ENCODE measurements around the gene ZDHHC24.

Gene ZDHHC24

DNA sequence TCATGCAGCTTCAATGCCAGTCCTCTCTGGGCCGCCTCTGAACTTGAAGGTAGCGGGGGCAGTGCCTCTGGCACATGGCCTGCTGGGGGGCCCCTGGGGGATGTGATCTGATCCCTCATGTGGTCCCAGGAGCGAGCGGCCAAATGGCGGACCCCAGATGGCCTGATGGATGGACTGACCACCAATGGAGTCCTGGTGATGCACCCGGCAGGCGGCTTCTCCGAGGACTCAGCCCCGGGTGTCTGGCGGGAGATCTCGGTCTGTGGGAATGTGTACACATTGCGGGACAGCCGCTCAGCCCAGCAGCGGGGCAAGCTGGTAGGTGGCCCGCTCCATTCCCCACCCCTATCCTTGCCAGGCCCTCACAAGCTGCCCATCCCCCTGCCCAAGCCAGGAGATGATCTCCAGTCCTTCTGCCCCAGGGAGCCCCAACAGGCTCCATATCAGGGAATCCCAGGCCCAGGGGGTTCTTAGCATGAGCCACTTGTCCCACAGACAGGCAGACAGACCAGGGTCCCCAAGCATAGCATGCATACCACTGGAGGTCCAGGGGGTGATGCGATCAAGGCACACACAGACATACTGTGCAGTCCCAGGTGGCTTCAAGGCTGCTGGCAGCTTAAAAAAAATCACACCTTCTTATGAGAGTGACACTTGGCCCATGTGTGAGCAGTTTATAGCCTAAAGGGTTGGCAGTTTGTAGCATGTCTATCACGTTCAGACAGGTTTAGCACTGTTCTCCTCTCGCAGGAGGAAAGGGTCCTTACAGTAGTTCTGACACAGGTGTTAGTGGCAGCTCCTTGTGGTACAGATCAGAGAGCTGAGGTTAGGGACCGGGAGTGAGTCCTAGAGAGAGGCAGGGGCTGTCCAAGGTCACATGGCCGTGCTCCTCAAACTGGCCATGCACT lies 72.0 kb downstream of the ZDHHC24 start:
- no peak overlapping the region for H3K4me3 ChIP-seq (replicated peaks; ENCODE audit: low read depth, low read length)
- no peak for DNase-seq (ENCODE audit: low read depth)
- TF ChIP-seq, protein P1, sequence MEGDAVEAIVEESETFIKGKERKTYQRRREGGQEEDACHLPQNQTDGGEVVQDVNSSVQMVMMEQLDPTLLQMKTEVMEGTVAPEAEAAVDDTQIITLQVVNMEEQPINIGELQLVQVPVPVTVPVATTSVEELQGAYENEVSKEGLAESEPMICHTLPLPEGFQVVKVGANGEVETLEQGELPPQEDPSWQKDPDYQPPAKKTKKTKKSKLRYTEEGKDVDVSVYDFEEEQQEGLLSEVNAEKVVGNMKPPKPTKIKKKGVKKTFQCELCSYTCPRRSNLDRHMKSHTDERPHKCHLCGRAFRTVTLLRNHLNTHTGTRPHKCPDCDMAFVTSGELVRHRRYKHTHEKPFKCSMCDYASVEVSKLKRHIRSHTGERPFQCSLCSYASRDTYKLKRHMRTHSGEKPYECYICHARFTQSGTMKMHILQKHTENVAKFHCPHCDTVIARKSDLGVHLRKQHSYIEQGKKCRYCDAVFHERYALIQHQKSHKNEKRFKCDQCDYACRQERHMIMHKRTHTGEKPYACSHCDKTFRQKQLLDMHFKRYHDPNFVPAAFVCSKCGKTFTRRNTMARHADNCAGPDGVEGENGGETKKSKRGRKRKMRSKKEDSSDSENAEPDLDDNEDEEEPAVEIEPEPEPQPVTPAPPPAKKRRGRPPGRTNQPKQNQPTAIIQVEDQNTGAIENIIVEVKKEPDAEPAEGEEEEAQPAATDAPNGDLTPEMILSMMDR (IDR thresholded peaks at IDR 0.05; ENCODE audit: low read length, missing control alignments), result no peak

GRCh38 chr11:66473167-66473566 lies 72.7 kb downstream of the ZDHHC24 start:
- TF ChIP-seq, protein P1 (IDR thresholded peaks at IDR 0.05; ENCODE audit: low read length, missing control alignments), result no peak
- H3K4me3 ChIP-seq (replicated peaks; ENCODE audit: low read depth, low read length), result no peak overlapping the region
- no peak for DNase-seq (ENCODE audit: low read depth)

DNA sequence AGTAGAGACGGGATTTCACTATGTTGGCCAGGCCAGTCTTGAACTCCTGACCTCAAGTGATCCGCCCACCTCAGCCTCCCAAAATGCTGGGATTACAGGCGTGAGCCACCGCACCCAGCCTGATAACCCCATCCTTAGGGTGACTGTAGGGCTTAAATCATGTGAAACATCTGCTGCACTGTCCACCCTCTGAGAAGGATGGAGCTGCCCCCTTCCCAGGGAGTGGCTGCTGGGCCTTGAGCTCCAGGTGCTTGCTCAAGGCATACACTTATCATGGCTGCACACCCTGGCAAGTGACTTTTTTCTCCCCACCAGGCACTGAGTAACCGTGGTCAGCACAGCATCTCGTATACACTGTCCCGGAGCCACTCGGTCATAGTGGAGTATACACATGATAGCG lies 73.8 kb downstream of the ZDHHC24 start:
- H3K4me3 ChIP-seq (replicated peaks; ENCODE audit: low read depth, low read length), result no peak overlapping the region
- no peak for DNase-seq (ENCODE audit: low read depth)
- TF ChIP-seq, protein P1 (IDR thresholded peaks at IDR 0.05; ENCODE audit: low read length, missing control alignments), result no peak

- no peak for DNase-seq (ENCODE audit: low read depth)
- TF ChIP-seq, protein P1 (IDR thresholded peaks at IDR 0.05; ENCODE audit: low read length, missing control alignments), result no peak
- H3K4me3 ChIP-seq (replicated peaks; ENCODE audit: low read depth, low read length), result no peak overlapping the region
Measured at GRCh38 chr11:66471142-66471541, 74.7 kb downstream of the ZDHHC24 start.

Data from fibroblast of pulmonary artery (primary cell).